Caco-2 (cell line): Measurements from ENCODE around the gene RNU2-1. TPM values are rescaled to one million over a fixed set of nuclear protein-coding genes. Genes with fewer than 3 reads are reported as not detected.
A peak's percentile ranks its signal among the peaks of the same experiment; 100 is the strongest.

Experiments used
- BruUV-seq: library from RNA; stranded (reverse); fragments of 400-500 nt; replicated peaks from 2 replicates; lab custom pipeline; 2021; lab: Mats Ljungman, UMichigan
- CTCF ChIA-PET: fragments of 300-600 bp; sonication (Branson Sonifier 250); formaldehyde crosslinking; loops from one replicate; lab custom pipeline; 2022; ENCODE audit warnings: antibody characterized with exemption; lab: Charles Lee
- POLR2A ChIA-PET: fragments of 300-600 bp; sonication (Branson Sonifier 250); formaldehyde crosslinking; loops from one replicate; lab custom pipeline; 2022; ENCODE audit warnings: antibody characterized with exemption; lab: Charles Lee
- DNase-seq, 2 experiments: peaks; one replicate each; pipeline versions ENCODE4 v3.0.0 to v3.0.0-alpha.2; 2020 to 2022
- H3K27me3 ChIP-seq: replicated peaks from 2 replicates; pipeline ENCODE4 v1.6.0; 2011; ENCODE audit warnings: low read length; ENCODE audit not compliant: control insufficient read depth, insufficient read depth
- H3K36me3 ChIP-seq: 2 replicates; pipeline ENCODE4 v1.5.1; 2011; ENCODE audit warnings: low read length; ENCODE audit not compliant: control insufficient read depth, insufficient read depth
- H3K4me1 ChIP-seq: fragments of 250-450 bp; sonication (Bioruptor Pico); 2 replicates; pipeline ENCODE4 v1.5.1; 2020; ENCODE audit warnings: mild to moderate bottlenecking
- H3K4me3 ChIP-seq: 2 replicates; pipeline ENCODE4 v1.5.1; 2011; ENCODE audit warnings: low read depth, mild to moderate bottlenecking, control low read depth, low read length
- H3K9me3 ChIP-seq: fragments of 250-450 bp; sonication (Bioruptor Pico); 2 replicates; pipeline ENCODE4 v1.5.1; 2020; ENCODE audit warnings: mild to moderate bottlenecking, moderate library complexity
- H3K27ac Mint-ChIP-seq: one replicate; pipeline ENCODE4 v1.8.0; 2022; ENCODE audit warnings: mixed read lengths; ENCODE audit not compliant: unreplicated experiment
- H3K27me3 Mint-ChIP-seq: one replicate; pipeline ENCODE4 v1.8.0; 2022; ENCODE audit warnings: mixed read lengths; ENCODE audit not compliant: insufficient read depth, unreplicated experiment
- H3K36me3 Mint-ChIP-seq: one replicate; pipeline ENCODE4 v1.8.0; 2022; ENCODE audit warnings: mild to moderate bottlenecking, mixed read lengths; ENCODE audit not compliant: insufficient read depth, unreplicated experiment
- H3K4me1 Mint-ChIP-seq: one replicate; pipeline ENCODE4 v1.8.0; 2022; ENCODE audit warnings: low read depth, mixed read lengths; ENCODE audit not compliant: unreplicated experiment
- H3K4me3 Mint-ChIP-seq: one replicate; pipeline ENCODE4 v1.8.0; 2022; ENCODE audit warnings: mild to moderate bottlenecking, moderate library complexity, mixed read lengths; ENCODE audit not compliant: unreplicated experiment
- H3K9me3 Mint-ChIP-seq: one replicate; pipeline ENCODE4 v1.8.0; 2022; ENCODE audit warnings: mixed read lengths; ENCODE audit not compliant: unreplicated experiment
- intact Hi-C: fragments of 100-400 bp; cut with micrococcal nuclease; formaldehyde crosslinking; loops from one replicate; pipeline ENCODE4 v1.10.0; 2022; ENCODE audit not compliant: unreplicated experiment
- total RNA-seq: library from RNA; stranded (reverse); gene quantifications from 2 replicates; pipeline ENCODE4 v1.2.3, GENCODE V29; 2022
- TF ChIP-seq, protein P1 (sequence below), 2 experiments: fragments of 200-600 bp in 1 of 2; IDR thresholded peaks; 1 replicate in 1 of 2; 2 replicates in 1 of 2; pipeline versions ENCODE4 v1.5.1 to v1.8.0; 2011 to 2022; ENCODE audit warnings: antibody characterized with exemption in 1 of 2, control low read depth in 1 of 2, inconsistent platforms in 1 of 2, low read depth in 1 of 2, low read length in 1 of 2, mild to moderate bottlenecking in 1 of 2, moderate library complexity in 1 of 2; ENCODE audit not compliant: insufficient read depth in 1 of 2, severe bottlenecking in 1 of 2, unreplicated experiment in 1 of 2

The RNU2-1 gene
- total RNA-seq, 1 experiment from 2014 or later, result 4,542 TPM

DNA sequence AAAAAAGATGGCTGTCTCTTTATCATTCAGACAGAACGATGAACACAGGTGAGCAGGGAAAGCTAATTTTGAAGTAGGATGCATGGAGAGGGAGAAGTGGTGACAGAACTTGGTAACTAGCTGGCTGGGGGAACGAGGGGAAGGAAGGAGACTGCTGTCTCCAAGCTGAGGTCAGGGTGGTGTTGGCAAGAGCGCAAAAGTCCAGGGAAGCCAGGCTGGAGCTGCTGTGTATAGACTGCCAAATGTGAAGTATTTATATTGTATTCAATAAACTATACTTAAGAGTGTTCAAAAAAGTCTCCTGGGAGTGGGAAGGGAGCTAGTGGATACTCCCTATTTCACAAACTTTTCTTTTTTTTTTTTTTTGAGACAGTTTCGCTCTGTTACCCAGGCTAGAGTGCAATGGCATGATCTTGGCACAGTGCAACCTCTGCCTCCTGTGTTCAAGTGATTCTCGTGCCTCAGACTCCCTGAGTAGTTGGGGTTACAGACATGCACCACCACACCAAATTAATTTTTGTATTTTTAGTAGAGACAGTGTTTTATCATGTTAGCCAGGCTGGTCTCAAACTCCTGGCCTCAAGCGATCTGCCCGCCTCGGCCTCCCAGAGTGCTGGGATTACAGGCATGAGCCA, 13.9 kb downstream of the RNU2-1 start:
- no peaks in the 10 kb centered on the region for H3K4me1 Mint-ChIP-seq
- H3K36me3 Mint-ChIP-seq, result no peaks in the 10 kb centered on the region
- POLR2A ChIA-PET, result interaction anchor here (1.0 to 1.7 kb wide), 2 partner anchors 96 to 198 kb away, joined by 5 read pairs; partner anchors contain the start of gene VAT1
- H3K27ac Mint-ChIP-seq, result no peak overlapping the region
- peaks cover 2% of the 10 kb centered on the region for H3K36me3 ChIP-seq
- peak in 1 of 2 experiments; percentile 7 for DNase-seq
- H3K4me1 ChIP-seq, result peaks cover 18% of the 10 kb centered on the region
- BruUV-seq, result no TSS peak
- H3K9me3 Mint-ChIP-seq, result no peaks in the 10 kb centered on the region
- no peaks in the 10 kb centered on the region for H3K27me3 ChIP-seq
- H3K27me3 Mint-ChIP-seq, result no peaks in the 10 kb centered on the region
- TF ChIP-seq, protein P1, sequence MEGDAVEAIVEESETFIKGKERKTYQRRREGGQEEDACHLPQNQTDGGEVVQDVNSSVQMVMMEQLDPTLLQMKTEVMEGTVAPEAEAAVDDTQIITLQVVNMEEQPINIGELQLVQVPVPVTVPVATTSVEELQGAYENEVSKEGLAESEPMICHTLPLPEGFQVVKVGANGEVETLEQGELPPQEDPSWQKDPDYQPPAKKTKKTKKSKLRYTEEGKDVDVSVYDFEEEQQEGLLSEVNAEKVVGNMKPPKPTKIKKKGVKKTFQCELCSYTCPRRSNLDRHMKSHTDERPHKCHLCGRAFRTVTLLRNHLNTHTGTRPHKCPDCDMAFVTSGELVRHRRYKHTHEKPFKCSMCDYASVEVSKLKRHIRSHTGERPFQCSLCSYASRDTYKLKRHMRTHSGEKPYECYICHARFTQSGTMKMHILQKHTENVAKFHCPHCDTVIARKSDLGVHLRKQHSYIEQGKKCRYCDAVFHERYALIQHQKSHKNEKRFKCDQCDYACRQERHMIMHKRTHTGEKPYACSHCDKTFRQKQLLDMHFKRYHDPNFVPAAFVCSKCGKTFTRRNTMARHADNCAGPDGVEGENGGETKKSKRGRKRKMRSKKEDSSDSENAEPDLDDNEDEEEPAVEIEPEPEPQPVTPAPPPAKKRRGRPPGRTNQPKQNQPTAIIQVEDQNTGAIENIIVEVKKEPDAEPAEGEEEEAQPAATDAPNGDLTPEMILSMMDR (IDR thresholded peaks at IDR 0.05; ENCODE audit: insufficient read depth in 1 of 2, low read depth in 1 of 2, low read length in 1 of 2, severe bottlenecking in 1 of 2, unreplicated experiment in 1 of 2), result no peak
- no peak overlapping the region for H3K4me3 ChIP-seq
- CTCF ChIA-PET, result interaction anchor here (0.5 to 1.1 kb wide), 3 partner anchors 123 to 360 kb away, joined by 3 to 6 read pairs (median 3); no protein-coding TSS in a partner anchor
- H3K4me3 Mint-ChIP-seq, result no peak overlapping the region
- intact Hi-C loops, result no loop called here
- no peaks in the 10 kb centered on the region for H3K9me3 ChIP-seq

DNA sequence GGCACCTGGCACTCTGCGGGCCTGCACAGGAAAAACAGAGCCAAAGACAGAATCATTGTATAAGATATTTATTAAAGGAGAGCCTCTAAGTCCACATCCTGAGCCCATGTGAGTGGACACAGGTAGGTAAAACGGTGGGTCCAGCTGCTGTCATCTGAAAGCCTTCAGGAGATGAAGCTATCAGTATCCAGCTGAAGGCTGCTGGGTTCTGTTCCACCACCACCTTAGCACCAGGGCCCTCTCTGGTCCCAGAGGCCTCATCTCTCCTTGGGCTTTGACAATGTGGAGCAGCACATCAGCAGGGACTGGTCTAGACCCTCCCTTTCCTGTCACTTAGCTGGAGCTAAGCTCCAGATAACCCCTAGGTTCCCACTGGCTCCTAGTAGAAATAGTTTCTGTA, 14.8 kb downstream of the RNU2-1 start:
- H3K4me1 Mint-ChIP-seq, result no peaks in the 10 kb centered on the region
- H3K36me3 Mint-ChIP-seq, result no peaks in the 10 kb centered on the region
- H3K4me3 ChIP-seq, result no peak overlapping the region
- H3K27me3 ChIP-seq, result no peaks in the 10 kb centered on the region
- TF ChIP-seq, protein P1 (IDR thresholded peaks at IDR 0.05; ENCODE audit: insufficient read depth in 1 of 2, low read depth in 1 of 2, low read length in 1 of 2, severe bottlenecking in 1 of 2, unreplicated experiment in 1 of 2), result no peak
- no TSS peak for BruUV-seq
- DNase-seq, result peak in 1 of 2 experiments; percentile 1
- no peaks in the 10 kb centered on the region for H3K9me3 ChIP-seq
- H3K27ac Mint-ChIP-seq, result no peak overlapping the region
- peaks cover 2% of the 10 kb centered on the region for H3K36me3 ChIP-seq
- no peaks in the 10 kb centered on the region for H3K9me3 Mint-ChIP-seq
- peaks cover 18% of the 10 kb centered on the region for H3K4me1 ChIP-seq
- H3K27me3 Mint-ChIP-seq, result no peaks in the 10 kb centered on the region
- no peak overlapping the region for H3K4me3 Mint-ChIP-seq
- ChIA-PET CTCF (interaction anchor here (0.5 to 1.1 kb wide), 2 partner anchors 153 to 361 kb away, joined by 3 read pairs; no protein-coding TSS in a partner anchor), POLR2A (interaction anchor here (1.0 to 1.7 kb wide), 2 partner anchors 97 to 197 kb away, joined by 5 read pairs; partner anchors contain the start of gene VAT1)
- intact Hi-C loops, result no loop called here

DNA sequence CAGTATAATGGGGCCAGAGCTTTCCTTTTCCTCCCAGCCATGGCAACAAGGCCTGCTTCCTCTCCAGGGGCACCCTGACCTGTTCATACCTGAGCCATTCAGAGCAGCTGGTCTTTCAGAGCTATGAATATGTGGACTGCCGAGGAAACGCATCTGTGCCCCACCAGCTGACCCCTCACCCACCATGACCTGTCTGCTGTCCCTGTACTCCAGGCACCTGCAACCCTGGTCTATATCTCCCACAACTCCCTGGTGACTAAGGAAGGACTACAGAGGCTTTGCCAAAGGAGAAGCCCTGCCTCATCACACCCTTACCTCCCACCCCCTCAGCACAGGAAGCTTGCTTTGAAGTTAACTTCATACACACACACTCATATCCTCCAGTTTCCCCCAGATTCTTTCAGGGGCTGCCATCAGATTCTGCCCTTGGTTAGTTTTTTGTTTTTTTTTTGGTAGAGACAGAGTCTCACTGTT, 16.1 kb downstream of the RNU2-1 start:
- H3K4me1 ChIP-seq, result peaks cover 20% of the 10 kb centered on the region
- H3K36me3 Mint-ChIP-seq, result no peaks in the 10 kb centered on the region
- peaks cover 2% of the 10 kb centered on the region for H3K36me3 ChIP-seq
- no peaks in the 10 kb centered on the region for H3K27me3 Mint-ChIP-seq
- H3K9me3 ChIP-seq, result no peaks in the 10 kb centered on the region
- no peaks in the 10 kb centered on the region for H3K9me3 Mint-ChIP-seq
- no peak overlapping the region for H3K4me3 Mint-ChIP-seq
- no TSS peak for BruUV-seq
- peak in 1 of 2 experiments; percentile 25 for DNase-seq
- H3K4me3 ChIP-seq, result no peak overlapping the region
- CTCF ChIA-PET, result interaction anchor here (0.6 to 0.7 kb wide), 3 partner anchors 17 to 92 kb away, joined by 3 to 5 read pairs (median 3); no protein-coding TSS in a partner anchor
- intact Hi-C loops, result no loop called here
- no peak overlapping the region for H3K27ac Mint-ChIP-seq
- TF ChIP-seq, protein P1 (IDR thresholded peaks at IDR 0.05; ENCODE audit: insufficient read depth in 1 of 2, low read depth in 1 of 2, low read length in 1 of 2, severe bottlenecking in 1 of 2, unreplicated experiment in 1 of 2), result no peak
- no peaks in the 10 kb centered on the region for H3K27me3 ChIP-seq
- POLR2A ChIA-PET, result interaction anchor here (0.6 kb wide), 1 partner anchor 98 kb away, joined by 3 read pairs; no protein-coding TSS in a partner anchor
- H3K4me1 Mint-ChIP-seq, result peaks cover 3% of the 10 kb centered on the region
